PFSK-1 (cell line): Measurements from ENCODE around the gene MCAT.

Experiments
- FOXP2 ChIP-seq: optimal IDR thresholded peaks from 2 replicates; pipeline ENCODE3; 2011; ENCODE audit warnings: borderline replicate concordance, control low read depth, inconsistent platforms; ENCODE audit not compliant: insufficient read depth; ENCODE audit errors: extremely low read length, extremely low read depth
- POLR2AphosphoS5 ChIP-seq: IDR thresholded peaks from 2 replicates; pipeline ENCODE4 v1.6.1; 2012; ENCODE audit warnings: low read depth, mild to moderate bottlenecking, control low read depth, low read length, moderate library complexity

DNA sequence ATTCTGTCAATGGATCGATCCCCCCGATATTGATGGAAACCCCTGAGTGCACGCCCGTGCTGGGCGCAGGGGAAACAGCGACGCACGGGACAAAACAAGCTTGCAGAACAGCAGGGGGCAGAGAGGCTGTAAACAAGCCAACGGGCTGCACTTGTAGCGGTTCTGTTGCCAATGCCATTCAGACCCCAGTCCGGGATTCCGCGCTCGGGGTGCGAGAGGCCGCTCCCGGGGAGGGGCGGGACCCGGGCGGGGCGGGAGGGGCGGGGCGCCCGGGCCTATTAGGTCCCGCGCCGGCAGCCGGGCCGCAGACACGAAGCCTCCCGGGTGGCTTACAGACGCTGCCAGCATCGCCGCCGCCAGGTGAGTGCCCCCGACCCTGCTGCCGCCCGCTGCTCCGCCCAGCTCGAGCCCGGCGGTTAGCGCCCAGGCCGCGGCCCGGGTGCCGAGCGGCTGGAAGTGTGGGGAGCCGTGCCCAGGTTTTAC lies 32.7 kb downstream of the MCAT start, which contains the start of gene BIK:
- TF ChIP-seq POLR2AphosphoS5 (no peak), FOXP2 (peak; percentile 75)
